Measurements from ENCODE around the gene KCNIP2.

KCNIP2 gene

DNA sequence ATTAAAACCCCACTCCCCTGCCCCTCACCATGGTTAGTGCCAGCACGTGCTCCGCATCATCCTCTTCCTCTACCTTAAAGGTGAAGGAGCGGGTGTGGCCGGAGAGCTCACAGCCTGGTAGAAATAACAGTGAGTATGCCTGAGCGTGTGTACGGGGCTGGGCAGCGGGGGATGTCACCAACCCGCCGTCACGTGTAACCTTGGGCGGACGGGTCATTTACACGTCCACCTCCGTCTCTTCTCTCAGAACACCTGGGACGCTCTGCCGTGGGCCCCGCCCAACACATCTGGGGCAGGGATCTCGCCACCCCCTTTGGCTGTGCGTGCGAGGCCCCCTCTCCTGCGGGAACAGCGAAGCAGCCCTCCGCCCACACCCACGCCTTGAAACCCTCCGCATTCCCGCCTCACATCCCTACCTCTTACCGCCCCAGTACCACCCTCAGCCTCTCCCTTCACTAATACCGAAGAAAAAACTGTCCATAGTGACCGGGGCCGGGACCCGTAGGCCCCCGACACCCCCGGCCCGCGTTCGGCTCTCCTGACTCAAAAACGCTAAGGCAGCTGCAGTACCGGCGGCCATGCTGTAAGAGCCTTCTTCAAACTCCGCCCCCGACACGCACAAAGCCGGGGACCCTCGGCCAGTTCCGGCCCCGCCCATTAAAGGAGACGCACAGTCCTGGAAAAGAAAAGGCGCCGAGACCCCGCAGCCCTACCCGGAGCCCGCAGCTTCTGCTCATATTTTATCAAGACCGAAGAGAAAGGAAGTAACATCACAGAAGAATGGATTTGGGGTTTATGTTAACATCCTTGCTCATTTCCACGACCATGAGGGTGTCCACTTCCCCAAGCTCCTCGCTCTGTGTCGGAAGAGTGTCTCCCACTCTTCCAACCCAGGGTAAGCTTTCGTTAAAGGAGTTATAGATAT lies 60.5 kb downstream of the KCNIP2 start, which contains the start of gene NPM3:
TSS of gene NPM3 (minus strand) at position 636 of the 925 bp plus-strand sequence. CDS start at position 580, 56 bp downstream.
- peak in 12 of 14 donors; percentile 11 to 75 (median 45) for DNase-seq

- DNase-seq, result no peak
These were observed 61.4 kb downstream of the KCNIP2 start for GRCh38 chr10:101781984-101782810.

- DNase-seq, result no peak
These were observed 62.0 kb downstream of the KCNIP2 start for GRCh38 chr10:101781655-101781983.

DNA sequence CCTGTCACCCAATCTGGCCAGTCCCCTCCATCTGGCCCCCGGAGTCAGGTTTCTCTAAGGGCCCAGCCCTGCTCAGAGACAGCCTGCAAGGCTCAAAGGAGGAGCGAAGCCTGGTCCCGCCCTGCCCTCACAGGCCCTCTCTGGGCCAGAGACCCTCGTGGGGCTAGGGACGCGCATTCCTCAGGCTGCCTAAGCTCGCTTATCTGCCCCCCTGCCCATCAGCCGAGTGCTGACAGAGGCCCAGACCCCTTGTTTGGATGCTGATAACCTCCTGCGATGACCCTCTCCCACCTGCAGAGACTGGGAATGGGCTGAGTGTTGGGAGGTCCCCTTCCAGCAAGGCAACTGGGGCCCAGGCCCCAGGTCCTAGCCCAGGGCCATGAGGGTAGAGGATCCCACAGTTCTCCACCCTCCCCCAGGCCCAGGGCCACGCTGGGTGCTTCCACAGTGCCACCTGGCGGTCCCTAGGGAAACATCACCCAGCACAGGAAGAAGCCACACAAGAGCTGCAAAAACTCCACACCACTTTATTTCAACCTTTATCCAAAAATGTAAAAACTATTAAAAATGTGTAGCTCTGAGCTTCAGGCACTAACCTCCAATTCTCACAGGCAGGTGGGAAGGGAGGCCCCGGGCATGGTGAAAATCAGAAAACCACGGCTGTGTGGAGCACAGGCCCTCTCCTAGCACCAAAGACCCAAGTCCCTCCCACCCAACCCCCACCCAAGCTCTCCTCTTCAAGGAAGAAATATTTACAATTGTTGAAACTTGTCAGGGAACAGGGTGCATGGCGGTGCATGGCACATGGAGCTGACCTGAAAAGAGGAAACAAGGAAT lies 62.6 kb downstream of the KCNIP2 start:
- peak in 10 of 14 donors; percentile 6 to 63 (median 14) for DNase-seq

GRCh38 chr10:101780187-101780817 lies 63.3 kb downstream of the KCNIP2 start:
- no peak for DNase-seq

DNA sequence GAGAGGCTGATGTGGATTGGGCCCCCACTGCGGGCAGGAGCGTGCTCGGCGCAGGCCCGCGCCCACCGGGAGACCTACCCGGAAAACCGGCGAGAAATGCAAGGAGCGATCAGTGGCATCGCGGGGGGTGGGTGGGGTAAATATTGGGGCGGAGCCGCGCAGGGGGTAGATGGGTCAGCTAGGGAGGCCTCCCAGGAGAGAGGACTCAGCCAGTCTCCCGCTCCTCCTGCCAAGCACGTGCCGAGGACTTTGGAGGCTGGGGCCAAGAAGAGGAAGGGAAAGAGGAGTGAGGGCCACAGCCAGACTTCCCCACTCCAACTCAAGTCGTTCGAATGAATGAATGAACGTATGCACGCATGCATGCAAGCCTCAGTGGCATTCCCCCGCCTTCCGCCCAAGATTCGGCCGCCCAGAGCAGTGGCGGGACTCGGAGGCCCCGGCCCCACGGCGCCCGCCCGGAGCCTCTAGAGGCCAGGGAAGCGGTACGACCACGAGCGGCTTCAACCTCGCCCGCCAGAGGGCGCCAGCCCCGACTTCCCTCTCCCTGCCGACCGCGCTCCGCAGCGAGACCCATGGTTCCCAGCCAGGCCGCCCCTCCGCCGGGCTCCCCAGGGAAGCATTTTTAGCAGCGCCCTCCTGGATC lies 63.9 kb downstream of the KCNIP2 start:
- peak in 9 of 14 donors; percentile 19 to 75 (median 37) for DNase-seq

GRCh38 chr10:101778781-101779543 lies 64.6 kb downstream of the KCNIP2 start:
- DNase-seq, result no peak

- no peak for DNase-seq
These were observed 65.3 kb downstream of the KCNIP2 start for GRCh38 chr10:101778151-101778780.

DNA sequence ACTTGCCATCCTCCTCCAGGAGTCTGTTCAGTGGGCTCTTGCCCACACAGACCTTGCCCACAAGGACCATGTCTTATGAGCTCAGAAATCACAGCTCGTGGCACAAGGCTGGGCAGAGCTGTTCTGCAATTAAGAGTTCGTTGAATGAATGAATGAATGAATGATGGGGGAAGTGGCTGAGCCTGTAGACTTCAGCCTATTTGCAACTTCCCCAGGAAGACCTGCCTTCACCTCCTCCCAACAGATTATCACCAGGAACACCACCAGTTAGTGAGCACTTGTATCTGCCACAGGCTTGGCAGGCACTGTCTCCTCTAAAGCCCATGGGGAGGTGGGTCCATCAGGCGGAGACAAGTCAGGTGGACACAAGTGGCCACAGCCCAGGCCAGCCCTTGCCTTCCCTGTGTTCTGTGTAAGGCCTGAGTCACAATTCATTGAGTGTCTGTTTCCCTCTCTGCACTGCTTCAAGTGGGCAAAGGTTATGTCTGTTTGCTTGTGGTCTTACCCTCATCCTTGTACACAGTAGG lies 65.9 kb downstream of the KCNIP2 start:
- no peak for DNase-seq

DNA sequence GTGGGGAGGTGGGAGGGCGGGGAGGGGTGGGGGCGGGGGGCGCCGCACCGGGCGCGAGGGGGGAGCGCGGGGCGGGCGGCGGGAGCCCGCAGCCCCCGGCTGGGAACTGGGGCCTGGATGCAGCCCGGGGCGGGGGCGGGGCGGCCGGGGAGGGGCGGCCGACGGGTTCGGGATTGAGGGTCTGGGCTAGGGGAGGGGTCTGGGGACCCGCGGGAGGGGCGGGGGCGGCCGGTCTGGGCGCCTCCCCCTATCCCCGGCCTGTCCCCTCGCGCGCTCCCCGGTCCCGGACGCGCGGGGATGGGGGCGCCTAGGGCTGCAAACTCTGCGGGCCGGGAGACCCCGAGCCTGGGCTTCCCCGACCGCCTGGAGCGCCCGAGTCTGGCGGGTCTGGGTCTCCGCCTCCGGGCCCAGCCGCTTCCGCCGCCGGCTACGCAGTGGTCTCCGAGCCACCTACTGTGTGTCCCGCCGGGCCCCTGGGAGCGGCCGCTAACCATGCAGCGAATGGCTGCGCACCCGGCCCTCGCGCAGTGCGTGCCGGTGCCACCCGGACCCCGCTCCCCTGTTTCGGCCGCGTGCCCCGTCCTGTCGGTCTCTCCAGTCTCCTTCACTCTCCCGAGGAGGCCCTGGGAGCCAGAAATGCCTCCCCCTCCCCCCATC lies 67.3 kb downstream of the KCNIP2 start:
- no peak for DNase-seq

Data from C1 segment of cervical spinal cord (tissue), 14 donors.